GM12872 (cell line): Measurements from ENCODE around the gene ARID1B.

Experiments used
- CTCF ChIP-seq: IDR thresholded peaks from 3 replicates; pipeline ENCODE4 v1.5.1; 2011; ENCODE audit warnings: low read depth, mild to moderate bottlenecking, low read length, moderate library complexity; ENCODE audit not compliant: insufficient read depth

ARID1B gene

DNA sequence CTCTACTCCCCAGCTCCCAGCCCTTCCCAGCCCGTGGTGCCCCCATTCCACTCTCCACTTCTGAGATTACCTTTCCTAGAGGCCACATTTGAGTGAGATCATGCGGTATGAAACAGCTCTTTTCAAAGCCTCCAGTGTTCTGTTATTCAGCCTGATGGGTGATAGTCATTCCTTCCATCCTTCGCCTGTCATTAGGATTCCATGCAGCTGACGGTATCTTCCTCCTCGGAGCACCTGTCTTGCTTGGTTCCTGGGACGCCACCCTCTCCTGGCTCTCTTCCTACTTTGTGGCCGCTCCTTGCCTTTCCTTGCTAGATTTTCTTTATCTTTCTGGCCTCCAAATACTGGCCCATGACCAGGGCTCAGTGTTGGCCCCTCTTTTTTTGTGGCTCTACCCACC is 137.0 kb downstream of the ARID1B start:
- no peak for TF ChIP-seq CTCF

GRCh38 chr6:156916130-156916801 is 139.1 kb downstream of the ARID1B start:
- TF ChIP-seq CTCF = no peak

DNA sequence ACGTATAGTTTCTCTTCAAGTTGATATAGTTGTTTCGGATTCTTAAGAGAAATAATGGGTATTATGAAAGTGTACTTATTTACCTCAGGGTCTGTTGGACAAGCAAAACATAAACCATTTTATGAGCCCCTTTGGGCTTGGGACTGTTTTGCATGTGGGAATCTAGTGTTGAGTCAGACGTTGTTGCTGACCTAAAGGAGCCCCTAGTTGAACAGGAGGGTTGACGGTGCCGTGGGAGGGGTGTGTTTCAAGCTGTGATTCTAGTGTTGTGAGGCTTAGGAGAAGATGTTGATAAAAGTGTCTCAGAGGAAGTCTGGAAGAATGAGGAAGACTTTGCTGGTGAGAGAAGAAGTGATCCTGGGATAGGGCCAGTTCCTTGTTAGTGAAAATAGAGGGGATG is 140.0 kb downstream of the ARID1B start:
- no peak for TF ChIP-seq CTCF

DNA sequence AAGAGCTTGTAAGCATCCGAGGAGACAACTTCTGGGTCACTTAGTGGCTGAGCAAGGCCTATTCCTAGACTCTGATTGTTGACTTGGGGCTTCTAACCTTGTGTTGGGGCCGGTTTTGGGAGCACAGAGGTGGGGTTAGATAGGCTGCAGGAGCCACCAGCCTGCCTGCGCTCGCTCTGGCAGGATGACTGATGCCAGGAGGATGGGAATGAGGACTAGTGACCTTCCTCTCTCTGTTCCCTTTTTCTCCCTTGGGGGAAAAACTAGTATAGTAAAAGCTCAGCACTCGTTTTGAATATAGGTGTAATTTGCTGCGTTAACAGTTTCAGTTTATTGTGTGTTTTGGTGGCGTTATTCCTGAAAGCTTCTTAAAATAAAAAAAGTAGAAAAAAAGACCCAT is 141.5 kb downstream of the ARID1B start:
- no peak for TF ChIP-seq CTCF

DNA sequence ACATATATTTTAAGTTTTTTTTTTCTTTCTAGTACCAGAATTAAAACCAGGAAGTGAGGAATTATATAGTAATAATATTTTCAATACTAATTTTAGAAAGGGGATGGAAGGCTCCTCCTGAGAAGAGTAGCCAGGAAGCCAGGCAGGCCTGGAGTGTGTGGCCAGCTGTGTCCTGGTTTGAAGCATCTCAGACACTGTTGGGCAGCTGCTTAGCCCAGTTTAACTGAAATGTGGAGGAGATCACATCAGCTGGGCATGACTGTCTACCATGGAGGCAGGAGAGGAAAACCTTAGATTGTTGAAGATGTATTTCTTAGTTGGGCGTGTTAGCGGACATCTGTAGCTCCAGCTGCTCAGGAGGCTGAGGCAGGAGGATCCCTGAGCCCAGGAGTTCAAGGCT is 142.2 kb downstream of the ARID1B start:
- no peak for TF ChIP-seq CTCF

- no peak for TF ChIP-seq CTCF
Measured at GRCh38 chr6:156919814-156920369, 142.7 kb downstream of the ARID1B start.

GRCh38 chr6:156924246-156924645 is 147.1 kb downstream of the ARID1B start:
- TF ChIP-seq CTCF = no peak

DNA sequence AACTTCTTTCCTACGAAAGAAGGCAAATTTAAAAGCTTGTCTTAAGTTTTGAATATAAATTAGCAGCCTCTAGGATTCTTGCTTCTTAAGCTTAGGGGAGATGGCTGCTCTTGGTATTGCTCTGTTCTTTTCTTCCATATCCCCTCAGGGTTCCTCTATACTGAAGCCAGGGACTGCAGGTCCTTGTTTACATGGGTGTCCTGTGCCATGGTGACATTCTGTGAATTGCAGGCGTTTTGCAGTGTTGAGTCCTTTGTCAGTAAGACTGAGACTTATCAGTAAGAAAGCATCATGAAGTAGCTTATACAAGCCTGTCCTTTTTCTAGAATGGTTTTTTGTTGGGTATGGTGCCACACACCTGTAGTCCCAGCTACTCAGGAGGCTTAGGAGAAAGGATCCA is 147.8 kb downstream of the ARID1B start:
- no peak for TF ChIP-seq CTCF
